Measurements from ENCODE around the gene GALNT18. TPM values are rescaled to one million over a fixed set of nuclear protein-coding genes. Genes with fewer than 3 reads are reported as not detected.

The GALNT18 gene
- total RNA-seq, 3 donors from 2014 or later = 2.2 to 3.4 (median 3.3) TPM

DNA sequence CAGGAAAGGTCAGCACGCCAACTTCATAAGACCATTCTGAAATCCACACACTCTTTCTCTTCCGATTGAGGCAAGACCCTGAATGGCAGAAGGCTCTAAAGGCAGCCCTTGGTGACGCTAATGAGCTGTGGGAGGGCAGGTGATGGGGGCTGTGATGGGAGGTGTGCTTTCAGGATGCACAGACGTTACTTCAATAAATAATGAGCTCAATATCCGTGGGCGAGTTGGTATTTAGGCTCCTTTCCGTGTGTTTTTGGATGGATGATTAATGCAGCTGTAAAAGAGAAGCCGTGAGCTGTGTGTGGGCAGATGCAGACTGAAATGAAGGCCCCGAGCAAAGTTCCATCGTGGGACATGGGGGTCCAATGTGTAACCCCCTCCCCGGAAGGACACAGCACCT, 138.2 kb downstream of the GALNT18 start:
- DNase-seq = no peak
- Mint-ChIP-seq H3K9me3 (no peaks in the 10 kb centered on the region), H3K27me3 (ENCODE audit: low read depth) (peaks cover 2% of the 10 kb centered on the region), H3K4me3 (no peak overlapping the region), H3K36me3 (ENCODE audit: insufficient read depth) (no peaks in the 10 kb centered on the region), H3K4me1 (ENCODE audit: low read depth) (no peaks in the 10 kb centered on the region)
- ATAC-seq = no peak

DNA sequence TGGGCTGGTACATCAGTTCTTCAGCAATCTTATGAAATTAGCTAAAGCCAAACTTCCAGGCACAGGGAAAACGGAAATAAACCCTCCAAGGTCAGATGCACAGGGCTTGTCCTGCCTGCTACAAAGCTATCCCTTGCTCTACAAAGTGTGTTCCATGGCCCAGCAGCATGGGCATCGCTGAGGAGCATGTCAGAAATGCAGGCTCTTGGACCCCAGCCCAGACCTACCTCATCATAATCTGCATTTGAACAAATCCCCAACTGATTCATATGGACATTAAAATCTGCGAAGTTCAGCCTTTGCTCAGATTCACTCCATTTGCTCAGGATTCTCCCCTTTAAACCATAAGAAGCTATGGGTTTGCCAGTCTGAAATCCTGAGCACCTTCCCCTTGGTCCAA, 139.1 kb downstream of the GALNT18 start:
- no peak overlapping the region for H3K4me3 Mint-ChIP-seq
- no peaks in the 10 kb centered on the region for H3K4me1 Mint-ChIP-seq (ENCODE audit: low read depth)
- no peaks in the 10 kb centered on the region for H3K36me3 Mint-ChIP-seq (ENCODE audit: insufficient read depth)
- ATAC-seq = no peak
- no peaks in the 10 kb centered on the region for H3K9me3 Mint-ChIP-seq
- no peak for DNase-seq
- H3K27me3 Mint-ChIP-seq (ENCODE audit: low read depth) = no peaks in the 10 kb centered on the region

DNA sequence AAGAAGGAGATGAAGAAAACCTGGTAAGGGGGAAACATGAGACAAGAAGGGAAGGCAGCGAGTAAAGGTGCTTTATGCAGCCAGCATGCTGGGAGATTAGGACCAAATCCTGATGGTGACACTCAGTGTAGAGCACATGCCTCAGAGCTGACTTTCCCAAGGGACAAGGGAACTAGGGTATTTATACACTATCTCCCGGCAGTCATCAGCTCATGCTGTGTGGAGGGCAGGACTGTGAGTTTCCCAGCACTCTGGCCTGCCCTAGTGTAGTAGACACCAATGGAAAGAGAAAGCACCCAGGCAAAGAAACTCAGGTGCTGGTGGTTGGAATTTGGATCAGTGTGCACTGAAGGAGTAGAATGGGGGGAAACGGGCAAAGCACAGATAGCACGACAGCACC, 140.4 kb downstream of the GALNT18 start:
- Mint-ChIP-seq H3K9me3 (no peaks in the 10 kb centered on the region), H3K27me3 (ENCODE audit: low read depth) (no peaks in the 10 kb centered on the region), H3K4me1 (ENCODE audit: low read depth) (no peaks in the 10 kb centered on the region), H3K4me3 (no peak overlapping the region), H3K36me3 (ENCODE audit: insufficient read depth) (no peaks in the 10 kb centered on the region)
- DNase-seq (no peak), ATAC-seq (no peak)

DNA sequence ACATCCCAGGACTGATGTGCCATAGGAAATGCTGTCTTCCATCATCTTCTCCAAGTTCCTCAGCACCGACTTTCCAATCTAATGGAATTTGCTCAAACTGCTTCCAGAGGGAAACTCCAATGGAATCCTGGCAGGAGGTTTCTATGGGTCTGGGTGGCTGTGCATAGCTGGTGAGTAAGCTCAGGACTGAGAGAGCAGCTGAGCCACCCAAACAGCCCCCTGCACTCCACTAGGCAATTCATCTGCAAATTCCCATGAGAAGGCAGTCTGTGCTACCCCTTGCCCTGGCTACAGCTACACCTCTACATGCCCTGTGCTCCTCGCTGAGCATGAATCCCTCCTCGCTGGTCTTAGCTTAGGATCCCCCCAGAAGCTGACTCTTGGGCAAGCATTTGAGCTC, 140.8 kb downstream of the GALNT18 start:
- H3K9me3 Mint-ChIP-seq = no peaks in the 10 kb centered on the region
- no peak for ATAC-seq
- H3K36me3 Mint-ChIP-seq (ENCODE audit: insufficient read depth) = no peaks in the 10 kb centered on the region
- no peak for DNase-seq
- H3K4me3 Mint-ChIP-seq = no peak overlapping the region
- no peaks in the 10 kb centered on the region for H3K27me3 Mint-ChIP-seq (ENCODE audit: low read depth)
- H3K4me1 Mint-ChIP-seq (ENCODE audit: low read depth) = no peaks in the 10 kb centered on the region

DNA sequence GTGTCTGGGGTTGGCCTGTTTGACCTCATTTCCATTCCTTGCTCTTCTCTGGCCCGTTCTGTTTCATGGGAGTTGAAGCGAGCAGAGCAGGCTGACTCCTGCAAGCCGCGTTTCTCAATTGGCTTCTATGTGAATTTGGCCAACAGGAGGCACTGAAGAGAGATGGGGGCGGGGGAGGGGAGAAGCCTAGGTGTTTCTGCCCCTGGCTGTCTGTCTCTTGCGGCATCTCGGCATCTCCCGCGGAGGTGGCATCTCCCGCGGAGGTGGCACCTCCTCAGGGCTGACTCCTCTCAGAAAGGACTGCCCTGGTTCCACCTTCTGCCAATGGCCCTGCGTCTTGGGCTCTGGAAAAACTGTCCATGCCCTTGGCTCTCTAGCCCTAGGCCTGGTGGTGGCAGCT, 143.1 kb downstream of the GALNT18 start:
- Mint-ChIP-seq H3K9me3 (no peaks in the 10 kb centered on the region), H3K36me3 (ENCODE audit: insufficient read depth) (no peaks in the 10 kb centered on the region), H3K4me1 (ENCODE audit: low read depth) (no peaks in the 10 kb centered on the region), H3K27me3 (ENCODE audit: low read depth) (no peaks in the 10 kb centered on the region), H3K4me3 (no peak overlapping the region)
- DNase-seq = no peak
- ATAC-seq = no peak

DNA sequence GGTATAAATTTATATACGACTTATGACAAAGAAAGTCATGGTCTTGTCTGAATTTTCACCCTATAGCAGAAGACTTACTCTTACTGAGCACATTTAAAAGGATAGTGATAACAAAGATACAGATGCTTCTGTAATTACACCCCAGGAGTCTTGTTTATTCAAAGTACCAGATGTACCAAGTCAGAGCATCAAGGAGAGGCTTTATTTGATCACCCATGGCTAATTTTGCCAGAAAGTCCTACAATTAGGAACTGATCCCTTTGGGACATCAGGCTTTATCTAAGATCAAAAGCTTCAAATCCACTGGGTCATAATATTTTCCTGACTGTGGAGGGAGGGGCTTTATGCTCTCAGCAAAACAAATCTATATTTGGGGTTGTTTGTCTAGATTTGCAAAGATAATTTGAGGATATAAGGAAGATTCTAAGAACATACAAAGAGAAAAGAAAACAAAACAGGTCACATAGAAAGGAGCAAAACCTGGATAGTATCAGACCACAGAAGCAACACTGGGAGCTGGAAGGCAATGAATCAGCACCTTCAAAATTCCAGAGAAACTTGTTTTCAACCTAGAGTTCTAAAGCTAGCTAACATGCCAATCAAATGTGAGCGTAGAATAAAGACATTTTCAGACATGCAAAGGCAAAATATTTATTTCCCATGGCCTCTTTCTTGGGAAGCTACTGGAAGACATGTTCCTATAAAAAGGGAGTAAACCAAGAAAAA, 143.9 kb downstream of the GALNT18 start:
- Mint-ChIP-seq H3K9me3 (no peaks in the 10 kb centered on the region), H3K4me3 (no peak overlapping the region), H3K36me3 (ENCODE audit: insufficient read depth) (no peaks in the 10 kb centered on the region), H3K4me1 (ENCODE audit: low read depth) (no peaks in the 10 kb centered on the region), H3K27me3 (ENCODE audit: low read depth) (no peaks in the 10 kb centered on the region)
- ATAC-seq (no peak), DNase-seq (no peak)

DNA sequence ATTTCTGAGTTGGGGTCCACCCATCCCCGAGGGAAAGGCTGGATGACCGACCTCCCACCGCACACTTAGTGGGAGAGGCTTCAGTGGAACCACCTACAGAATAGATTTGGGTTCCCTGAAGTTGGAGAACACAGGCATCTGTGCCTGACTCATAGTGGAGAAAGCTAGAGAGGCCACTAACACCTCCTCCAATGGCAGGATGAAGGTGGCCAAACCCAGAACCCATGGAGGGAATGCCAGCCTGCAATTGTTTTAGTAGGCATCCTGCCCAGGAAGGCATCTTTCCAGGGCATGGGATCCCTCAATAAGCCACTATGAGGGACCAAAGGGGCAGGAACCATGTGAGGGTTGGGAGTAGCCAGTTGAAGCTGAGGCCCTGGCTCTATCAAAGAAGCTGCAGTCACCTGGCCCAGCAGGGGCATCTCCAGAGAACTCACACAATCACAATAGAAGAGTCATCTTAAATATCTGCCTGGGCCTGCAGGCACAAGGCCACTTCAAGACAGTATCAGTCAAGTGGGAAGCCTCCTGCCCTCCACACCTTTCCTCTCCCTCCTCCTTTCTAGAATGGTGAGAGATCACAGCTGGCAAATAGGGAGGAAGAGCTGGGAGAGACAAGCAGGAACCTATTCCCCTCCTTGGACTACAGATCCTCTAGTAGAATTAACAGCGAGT, 144.7 kb downstream of the GALNT18 start:
- Mint-ChIP-seq H3K9me3 (no peaks in the 10 kb centered on the region), H3K4me1 (ENCODE audit: low read depth) (no peaks in the 10 kb centered on the region), H3K27me3 (ENCODE audit: low read depth) (no peaks in the 10 kb centered on the region), H3K4me3 (no peak overlapping the region), H3K36me3 (ENCODE audit: insufficient read depth) (no peaks in the 10 kb centered on the region)
- DNase-seq (no peak), ATAC-seq (no peak)

DNA sequence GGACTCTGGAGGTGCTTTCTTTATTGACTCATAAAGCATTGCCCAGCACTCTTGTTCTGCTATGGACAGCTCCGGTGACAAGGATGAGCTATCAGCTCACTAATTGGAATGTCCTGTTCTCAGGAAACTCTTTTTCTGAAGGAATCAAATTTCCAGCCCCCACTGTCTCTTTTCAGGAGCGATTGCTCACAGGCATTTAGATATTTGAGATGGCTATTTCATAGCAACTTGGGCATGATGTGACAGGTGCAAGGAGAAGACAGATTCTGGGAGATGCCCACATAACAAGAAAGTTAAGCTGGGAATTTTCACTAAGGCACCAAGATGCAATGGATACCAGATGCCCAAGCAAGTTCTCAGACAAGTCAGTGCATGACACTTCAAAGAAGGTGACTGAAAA, 145.3 kb downstream of the GALNT18 start:
- no peaks in the 10 kb centered on the region for H3K36me3 Mint-ChIP-seq (ENCODE audit: insufficient read depth)
- H3K4me3 Mint-ChIP-seq = no peak overlapping the region
- H3K9me3 Mint-ChIP-seq = no peaks in the 10 kb centered on the region
- ATAC-seq = no peak
- no peaks in the 10 kb centered on the region for H3K27me3 Mint-ChIP-seq (ENCODE audit: low read depth)
- DNase-seq = no peak
- H3K4me1 Mint-ChIP-seq (ENCODE audit: low read depth) = no peaks in the 10 kb centered on the region

DNA sequence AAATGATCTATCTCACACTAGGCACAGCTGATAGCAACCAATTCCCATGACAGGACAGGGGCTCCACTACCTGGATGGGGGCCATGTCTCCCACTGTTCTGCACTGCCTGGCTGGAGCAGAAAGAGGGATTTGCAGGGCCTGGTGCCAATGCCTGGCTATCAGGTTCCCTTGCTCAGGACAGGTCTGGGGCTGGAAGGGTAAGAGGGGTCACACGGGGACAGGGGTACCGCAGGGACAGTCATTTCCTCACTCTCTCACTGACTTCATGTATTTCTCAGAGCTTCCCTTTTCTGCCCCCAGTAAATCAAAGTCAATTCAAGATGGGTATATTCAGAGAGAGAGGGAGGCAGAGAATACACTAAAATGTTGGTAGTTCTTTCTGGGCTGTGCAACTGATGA, 149.7 kb downstream of the GALNT18 start:
- Mint-ChIP-seq H3K4me1 (ENCODE audit: low read depth) (no peaks in the 10 kb centered on the region), H3K36me3 (ENCODE audit: insufficient read depth) (no peaks in the 10 kb centered on the region), H3K9me3 (no peaks in the 10 kb centered on the region), H3K4me3 (no peak overlapping the region), H3K27me3 (ENCODE audit: low read depth) (peaks cover 3% of the 10 kb centered on the region)
- no peak for ATAC-seq
- no peak for DNase-seq

DNA sequence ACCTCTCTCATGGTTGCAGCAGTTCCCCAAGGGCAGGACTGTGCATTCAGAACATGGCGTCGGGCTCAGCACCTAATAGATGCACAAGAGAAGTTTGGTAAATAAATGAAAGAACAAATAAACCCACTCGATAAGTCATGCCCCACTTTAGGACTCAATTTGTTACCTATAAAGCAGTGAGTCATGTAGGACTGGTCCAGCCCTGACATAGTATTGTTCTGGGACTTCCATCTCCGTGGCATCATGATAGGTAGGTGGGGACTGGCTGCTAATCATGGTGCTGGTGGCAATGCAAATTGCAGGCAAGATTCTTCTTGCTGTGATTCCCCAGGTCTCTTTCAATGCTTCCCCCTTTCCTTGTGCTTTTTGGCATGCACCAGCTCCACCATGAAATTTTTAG, 150.6 kb downstream of the GALNT18 start:
- Mint-ChIP-seq H3K4me1 (ENCODE audit: low read depth) (no peaks in the 10 kb centered on the region), H3K4me3 (no peak overlapping the region), H3K36me3 (ENCODE audit: insufficient read depth) (no peaks in the 10 kb centered on the region), H3K27me3 (ENCODE audit: low read depth) (peaks cover 3% of the 10 kb centered on the region), H3K9me3 (no peaks in the 10 kb centered on the region)
- DNase-seq (no peak), ATAC-seq (no peak)

DNA sequence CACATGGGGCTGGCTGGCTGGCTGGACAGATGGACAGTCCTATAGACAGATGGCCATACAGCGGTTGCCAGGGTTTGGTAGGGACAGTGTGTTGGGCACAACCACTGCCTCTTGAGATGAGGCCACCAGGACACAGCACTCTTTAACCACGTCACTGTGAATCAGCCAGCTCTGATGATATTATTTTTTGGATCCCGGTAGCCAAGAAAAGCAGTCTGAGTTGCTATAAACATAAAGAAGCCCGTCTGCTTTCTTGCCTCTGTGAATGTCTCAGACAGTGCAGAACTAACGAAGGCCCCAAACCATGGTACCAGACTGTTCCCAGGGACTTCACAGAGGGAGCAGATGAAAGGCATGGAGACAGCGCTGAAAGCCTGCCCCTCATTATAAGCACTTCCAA, 152.9 kb downstream of the GALNT18 start:
- no peaks in the 10 kb centered on the region for H3K9me3 Mint-ChIP-seq
- ATAC-seq (no peak), DNase-seq (no peak)
- H3K27me3 Mint-ChIP-seq (ENCODE audit: low read depth) = peaks cover 3% of the 10 kb centered on the region
- H3K36me3 Mint-ChIP-seq (ENCODE audit: insufficient read depth) = no peaks in the 10 kb centered on the region
- no peaks in the 10 kb centered on the region for H3K4me1 Mint-ChIP-seq (ENCODE audit: low read depth)
- H3K4me3 Mint-ChIP-seq = no peak overlapping the region

DNA sequence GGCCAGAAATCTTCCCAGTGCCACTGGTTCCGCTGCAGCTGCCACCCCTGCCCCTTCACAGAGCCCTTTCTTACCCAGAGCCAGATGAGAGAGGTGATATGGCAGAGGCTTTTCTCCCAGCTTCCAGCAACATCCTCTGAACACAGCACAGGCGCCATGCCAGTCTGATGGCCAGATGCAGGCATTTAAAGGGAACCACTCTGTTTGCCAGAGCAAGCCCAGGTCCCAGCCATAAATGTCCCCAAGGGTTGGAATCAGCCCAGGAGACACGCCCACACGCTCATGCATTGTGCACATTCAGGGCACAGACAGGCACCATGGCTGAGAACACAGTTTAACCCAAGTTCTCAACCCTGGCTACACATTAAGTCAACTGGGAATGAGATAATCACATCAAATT, 154.5 kb downstream of the GALNT18 start:
- Mint-ChIP-seq H3K27me3 (ENCODE audit: low read depth) (peaks cover 3% of the 10 kb centered on the region), H3K4me3 (no peak overlapping the region), H3K4me1 (ENCODE audit: low read depth) (no peaks in the 10 kb centered on the region), H3K9me3 (no peaks in the 10 kb centered on the region), H3K36me3 (ENCODE audit: insufficient read depth) (no peaks in the 10 kb centered on the region)
- no peak for ATAC-seq
- DNase-seq = no peak

DNA sequence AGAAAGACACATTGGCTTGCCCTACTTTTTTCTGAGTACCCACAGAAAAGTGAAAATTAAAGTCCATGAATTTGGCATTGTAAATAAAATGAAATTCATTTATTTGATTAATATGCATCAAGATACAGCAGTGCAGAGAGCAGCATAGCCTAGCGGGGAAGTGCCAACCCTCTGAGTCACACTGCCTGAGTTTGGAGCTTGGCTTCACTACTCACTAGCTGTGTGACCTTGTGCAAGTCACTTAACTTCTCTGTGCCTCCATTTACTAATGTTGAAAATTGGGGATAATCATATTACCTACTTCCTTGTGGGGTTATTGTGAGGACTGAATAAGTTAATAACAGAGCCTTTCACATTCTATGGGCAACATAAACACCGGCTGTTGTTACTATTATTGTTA, 157.2 kb downstream of the GALNT18 start:
- ATAC-seq = no peak
- Mint-ChIP-seq H3K27me3 (ENCODE audit: low read depth) (no peaks in the 10 kb centered on the region), H3K4me1 (ENCODE audit: low read depth) (no peaks in the 10 kb centered on the region)

DNA sequence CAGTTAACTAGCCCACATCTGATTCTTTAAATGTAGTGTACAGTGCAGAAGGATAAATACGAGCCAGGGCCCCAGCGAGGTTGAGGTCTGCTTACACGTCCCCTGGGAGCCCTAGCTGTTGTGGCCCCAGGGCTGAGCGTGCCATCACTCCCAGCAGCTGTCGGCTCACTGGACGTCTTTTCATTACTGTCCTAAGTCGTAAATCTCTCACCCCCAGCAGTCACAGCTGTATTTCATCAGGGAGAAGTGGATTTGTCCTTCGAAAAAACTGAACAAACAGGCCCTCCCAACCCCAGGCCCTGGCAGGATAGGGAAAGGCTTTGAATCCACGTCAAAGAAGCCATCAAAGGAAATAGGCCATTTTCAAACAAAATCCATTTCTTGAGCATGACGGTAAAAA, 158.4 kb downstream of the GALNT18 start:
- DNase-seq = no peak
- no peak for ATAC-seq
- no peaks in the 10 kb centered on the region for H3K9me3 Mint-ChIP-seq
- no peaks in the 10 kb centered on the region for H3K36me3 Mint-ChIP-seq (ENCODE audit: insufficient read depth)
- H3K27me3 Mint-ChIP-seq (ENCODE audit: low read depth) = no peaks in the 10 kb centered on the region
- H3K4me1 Mint-ChIP-seq (ENCODE audit: low read depth) = no peaks in the 10 kb centered on the region
- no peak overlapping the region for H3K4me3 Mint-ChIP-seq

More for the DNA sequence above, 157.2 kb downstream of the GALNT18 start:
- no peaks in the 10 kb centered on the region for H3K9me3 Mint-ChIP-seq
- no peak overlapping the region for H3K4me3 Mint-ChIP-seq
- DNase-seq = no peak
- H3K36me3 Mint-ChIP-seq (ENCODE audit: insufficient read depth) = no peaks in the 10 kb centered on the region

DNA sequence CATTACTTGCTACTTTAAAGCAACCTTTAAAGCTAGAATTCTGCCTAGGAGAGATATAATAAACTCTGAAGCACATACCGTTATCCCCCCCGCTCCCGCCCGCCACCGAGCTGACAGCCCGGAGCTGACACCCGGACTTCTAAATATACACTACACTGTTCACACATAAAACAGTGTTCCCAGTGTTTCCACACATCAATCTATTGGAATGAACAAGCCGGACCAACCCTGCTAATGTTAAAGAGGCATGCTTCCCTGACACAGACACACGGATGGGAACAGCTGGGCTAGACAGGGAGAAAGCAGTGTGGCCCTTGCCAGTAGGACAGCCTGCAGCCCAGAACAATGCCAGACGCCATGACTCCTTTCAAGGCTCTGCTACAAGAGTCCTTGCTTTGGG, 160.3 kb downstream of the GALNT18 start:
- DNase-seq = no peak
- H3K9me3 Mint-ChIP-seq = no peaks in the 10 kb centered on the region
- no peaks in the 10 kb centered on the region for H3K36me3 Mint-ChIP-seq (ENCODE audit: insufficient read depth)
- no peaks in the 10 kb centered on the region for H3K4me1 Mint-ChIP-seq (ENCODE audit: low read depth)
- no peak overlapping the region for H3K4me3 Mint-ChIP-seq
- H3K27me3 Mint-ChIP-seq (ENCODE audit: low read depth) = no peaks in the 10 kb centered on the region
- no peak for ATAC-seq
